ENCODE data around the gene CSTF3. TPM values are rescaled to one million over a fixed set of nuclear protein-coding genes. Genes with fewer than 3 reads are reported as not detected.

Gene CSTF3
- total RNA-seq, 2 experiments from 2014 or later = 31.9 to 55.7 TPM

GRCh38 chr11:33045551-33046255 is 115.6 kb downstream of the CSTF3 start:
- Histone ChIP-seq H3K27ac (ENCODE audit: low read depth, low read length, poor library complexity, severe bottlenecking) (no peak overlapping the region), H3K36me3 (ENCODE audit: insufficient read depth, low read length) (peaks cover 55% of the 10 kb centered on the region), H3K4me1 (ENCODE audit: insufficient read depth, low read length, poor library complexity, severe bottlenecking) (peaks cover 7% of the 10 kb centered on the region), H3K4me3 (ENCODE audit: low read depth, low read length, poor library complexity, severe bottlenecking) (no peak overlapping the region), H3K4me2 (ENCODE audit: low read length) (no peak overlapping the region), H3K9me2 (ENCODE audit: insufficient read depth, low read length) (no peaks in the 10 kb centered on the region), H3K79me2 (ENCODE audit: insufficient read depth, low read depth, low read length) (peaks cover 5% of the 10 kb centered on the region; the same call in 1 of the 2 replicates), H4K20me1 (ENCODE audit: insufficient read depth, low read length) (no peaks in the 10 kb centered on the region), H2AFZ (ENCODE audit: low read length) (no peak overlapping the region), H3K9me3 (ENCODE audit: low read length) (no peaks in the 10 kb centered on the region)
- intact Hi-C loops (cut with micrococcal nuclease; ENCODE audit: unreplicated experiment) = no loop called here
- no TSS peak for BruUV-seq (replicated peaks)
- POLR2A ChIA-PET = interaction anchor here (1.5 kb wide), 1 partner anchor 12 kb away, joined by 4 read pairs; no protein-coding TSS in a partner anchor
- no peak for DNase-seq (ENCODE audit: low spot score)
- CTCF ChIA-PET (ENCODE audit: unreplicated experiment) = no interaction called here
- no peak for TF ChIP-seq EZH2phosphoT487 (IDR thresholded peaks at IDR 0.05; ENCODE audit: borderline replicate concordance, low read depth, low read length)
- TF ChIP-seq, protein P1, sequence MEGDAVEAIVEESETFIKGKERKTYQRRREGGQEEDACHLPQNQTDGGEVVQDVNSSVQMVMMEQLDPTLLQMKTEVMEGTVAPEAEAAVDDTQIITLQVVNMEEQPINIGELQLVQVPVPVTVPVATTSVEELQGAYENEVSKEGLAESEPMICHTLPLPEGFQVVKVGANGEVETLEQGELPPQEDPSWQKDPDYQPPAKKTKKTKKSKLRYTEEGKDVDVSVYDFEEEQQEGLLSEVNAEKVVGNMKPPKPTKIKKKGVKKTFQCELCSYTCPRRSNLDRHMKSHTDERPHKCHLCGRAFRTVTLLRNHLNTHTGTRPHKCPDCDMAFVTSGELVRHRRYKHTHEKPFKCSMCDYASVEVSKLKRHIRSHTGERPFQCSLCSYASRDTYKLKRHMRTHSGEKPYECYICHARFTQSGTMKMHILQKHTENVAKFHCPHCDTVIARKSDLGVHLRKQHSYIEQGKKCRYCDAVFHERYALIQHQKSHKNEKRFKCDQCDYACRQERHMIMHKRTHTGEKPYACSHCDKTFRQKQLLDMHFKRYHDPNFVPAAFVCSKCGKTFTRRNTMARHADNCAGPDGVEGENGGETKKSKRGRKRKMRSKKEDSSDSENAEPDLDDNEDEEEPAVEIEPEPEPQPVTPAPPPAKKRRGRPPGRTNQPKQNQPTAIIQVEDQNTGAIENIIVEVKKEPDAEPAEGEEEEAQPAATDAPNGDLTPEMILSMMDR (conservative IDR thresholded peaks at IDR 0.05; ENCODE audit: low read length) = no peak

DNA sequence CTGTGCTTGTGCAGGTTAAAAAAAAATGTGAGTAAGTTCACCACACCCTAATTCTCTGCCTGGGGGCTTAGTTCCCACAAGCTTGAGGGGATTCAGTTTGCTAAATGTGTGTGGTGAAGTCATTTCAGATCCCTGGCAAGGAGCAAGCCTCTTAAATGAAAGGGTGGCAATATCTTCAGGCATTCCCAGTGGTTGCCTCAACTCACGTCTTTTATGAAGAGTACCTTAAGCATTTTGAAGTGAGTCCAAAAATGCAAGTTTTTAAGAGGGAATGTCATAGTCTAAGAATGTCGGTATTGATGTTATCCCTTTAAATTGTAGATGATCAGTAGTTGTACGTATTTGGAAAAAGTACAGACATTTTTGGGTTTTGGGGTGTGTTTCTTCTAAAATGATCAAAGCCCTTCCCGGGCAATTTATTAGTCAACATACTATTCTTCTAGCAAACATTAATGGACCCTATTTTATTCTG is 117.0 kb downstream of the CSTF3 start:
- TF ChIP-seq, protein P1 (conservative IDR thresholded peaks at IDR 0.05; ENCODE audit: low read length) = no peak
- TF ChIP-seq EZH2phosphoT487 (IDR thresholded peaks at IDR 0.05; ENCODE audit: borderline replicate concordance, low read depth, low read length) = no peak
- DNase-seq (ENCODE audit: low spot score) = no peak
- BruUV-seq (replicated peaks) = no TSS peak
- ChIA-PET POLR2A (interaction anchor here (0.6 to 2.2 kb wide), 4 partner anchors 12 to 680 kb away, joined by 3 to 16 read pairs (median 6); no protein-coding TSS in a partner anchor), CTCF (ENCODE audit: unreplicated experiment) (no interaction called here)
- Histone ChIP-seq H2AFZ (ENCODE audit: low read length) (no peak overlapping the region), H3K4me1 (ENCODE audit: insufficient read depth, low read length, poor library complexity, severe bottlenecking) (peaks cover 12% of the 10 kb centered on the region), H4K20me1 (ENCODE audit: insufficient read depth, low read length) (no peaks in the 10 kb centered on the region), H3K4me3 (ENCODE audit: low read depth, low read length, poor library complexity, severe bottlenecking) (no peak overlapping the region), H3K36me3 (ENCODE audit: insufficient read depth, low read length) (peaks cover 55% of the 10 kb centered on the region), H3K9me3 (ENCODE audit: low read length) (no peaks in the 10 kb centered on the region), H3K4me2 (ENCODE audit: low read length) (no peak overlapping the region), H3K27ac (ENCODE audit: low read depth, low read length, poor library complexity, severe bottlenecking) (no peak overlapping the region), H3K79me2 (ENCODE audit: insufficient read depth, low read depth, low read length) (peaks cover 5% of the 10 kb centered on the region; the same call in 1 of the 2 replicates), H3K9me2 (ENCODE audit: insufficient read depth, low read length) (no peaks in the 10 kb centered on the region)
- intact Hi-C loops (cut with micrococcal nuclease; ENCODE audit: unreplicated experiment) = no loop called here

Data from OCI-LY7 (cell line).